HG02678 (cell line): ENCODE results near the gene TNS3.

Experiments used
- ATAC-seq: cut with Tn5 transposase; IDR thresholded peaks from one replicate; pipeline ENCODE4 v1.9.1; 2021; ENCODE audit warnings: mild to moderate bottlenecking, moderate library complexity; ENCODE audit not compliant: unreplicated experiment

The TNS3 gene

GRCh38 chr7:47582764-47583738, 1.1 kb upstream of the TNS3 start:
- no peak for ATAC-seq

- ATAC-seq = no peak
These were observed 490 bp downstream of the TNS3 start for GRCh38 chr7:47581438-47581803.

- ATAC-seq = no peak
These were observed 1.0 kb downstream of the TNS3 start for GRCh38 chr7:47580811-47581331.

GRCh38 chr7:47580175-47580706, 1.7 kb downstream of the TNS3 start:
- ATAC-seq = no peak

- no peak for ATAC-seq
These were observed 2.5 kb downstream of the TNS3 start for GRCh38 chr7:47579458-47579857.

GRCh38 chr7:47578579-47579270, 3.2 kb downstream of the TNS3 start:
- no peak for ATAC-seq

GRCh38 chr7:47577321-47577919, 4.5 kb downstream of the TNS3 start:
- no peak for ATAC-seq

- ATAC-seq = no peak
These were observed 5.0 kb downstream of the TNS3 start for GRCh38 chr7:47576866-47577306.

- ATAC-seq = no peak
These were observed 5.7 kb downstream of the TNS3 start for GRCh38 chr7:47576031-47576865.

GRCh38 chr7:47574482-47575329, 7.2 kb downstream of the TNS3 start:
- ATAC-seq = peak; percentile 62

- ATAC-seq = no peak
These were observed 8.0 kb downstream of the TNS3 start for GRCh38 chr7:47573758-47574481.

GRCh38 chr7:47572939-47573757, 8.8 kb downstream of the TNS3 start:
- no peak for ATAC-seq

- ATAC-seq = no peak
These were observed 9.8 kb downstream of the TNS3 start for GRCh38 chr7:47572094-47572445.

GRCh38 chr7:47571331-47572093, 10.4 kb downstream of the TNS3 start:
- peak; percentile 61 for ATAC-seq

- no peak for ATAC-seq
These were observed 11.3 kb downstream of the TNS3 start for GRCh38 chr7:47570649-47571050.

- ATAC-seq = no peak
These were observed 13.4 kb downstream of the TNS3 start for GRCh38 chr7:47568547-47568946.

- ATAC-seq = no peak
These were observed 13.9 kb downstream of the TNS3 start for GRCh38 chr7:47568056-47568455.
